Right ventricle myocardium inferior (tissue), 1 donor: ENCODE results near the gene PLCH1. TPM values are rescaled to one million over a fixed set of nuclear protein-coding genes. Genes with fewer than 3 reads are reported as not detected.

Experiments used
- ATAC-seq: fragments of 200-7000 bp; cut with Tn5 transposase; one replicate; pipeline ENCODE4 v1.9.1; 2020; ENCODE audit warnings: mild to moderate bottlenecking, moderate library complexity
- DNase-seq: peaks from one replicate; pipeline ENCODE4 v3.0.0; 2021; ENCODE audit errors: missing footprints
- intact Hi-C: fragments of 100-400 bp; cut with DNase I; formaldehyde crosslinking; loops from one replicate; pipeline ENCODE4 v1.11.0; 2022
- total RNA-seq: library from RNA; stranded (reverse); fragmentation: NEBNext Ultra II Directional; extraction: Animal tissue kit (Norgen Biotek cat#: 25700); gene quantifications from one replicate; pipeline ENCODE4 v1.2.1, GENCODE V29; 2021
- donor health status: DM: no; HTN: yes; CAD: no; lungs with severe emphysema.

PLCH1 gene
- total RNA-seq, 1 donor from 2014 or later: 1.3 TPM

DNA sequence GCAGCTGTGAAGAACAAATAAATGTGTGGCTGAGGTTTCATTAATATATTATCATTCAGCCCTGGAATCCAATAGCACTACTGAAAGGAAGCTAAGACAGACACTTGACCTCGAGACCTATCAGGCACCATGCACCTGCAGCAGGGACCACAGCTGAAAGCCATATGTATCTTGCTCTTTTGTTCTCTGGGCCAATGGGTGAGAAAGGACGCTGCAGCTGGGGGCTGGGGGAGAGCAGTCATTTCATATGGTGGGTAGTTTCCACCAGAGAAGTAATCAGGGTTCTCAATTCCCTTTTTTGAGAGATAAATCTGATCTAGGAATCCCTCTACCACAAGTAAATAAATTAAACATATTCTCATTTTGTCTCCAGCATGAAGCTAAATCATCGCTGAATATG is 225.8 kb downstream of the PLCH1 start:
- DNase-seq (no peak), ATAC-seq (no peak)
- intact Hi-C loops: no loop called here

DNA sequence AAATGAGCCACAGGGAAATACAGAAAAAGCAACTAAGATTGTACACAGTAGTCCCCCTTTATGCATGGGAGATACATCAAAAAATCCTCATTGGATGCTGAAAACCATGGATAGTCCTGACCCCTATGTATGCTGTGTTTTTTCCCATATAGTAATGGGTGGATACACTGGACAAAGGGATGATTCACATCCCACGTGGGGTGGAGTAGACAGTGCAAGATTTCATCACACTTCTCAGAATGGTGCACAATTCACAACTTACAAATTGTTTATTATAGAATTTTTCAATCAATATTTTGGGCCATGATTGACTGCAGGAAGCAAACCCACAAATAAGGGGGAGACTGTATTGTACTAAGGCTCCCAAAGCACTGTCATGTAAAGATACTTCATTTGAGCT is 227.0 kb downstream of the PLCH1 start:
- intact Hi-C loops: no loop called here
- DNase-seq (no peak), ATAC-seq (no peak)

DNA sequence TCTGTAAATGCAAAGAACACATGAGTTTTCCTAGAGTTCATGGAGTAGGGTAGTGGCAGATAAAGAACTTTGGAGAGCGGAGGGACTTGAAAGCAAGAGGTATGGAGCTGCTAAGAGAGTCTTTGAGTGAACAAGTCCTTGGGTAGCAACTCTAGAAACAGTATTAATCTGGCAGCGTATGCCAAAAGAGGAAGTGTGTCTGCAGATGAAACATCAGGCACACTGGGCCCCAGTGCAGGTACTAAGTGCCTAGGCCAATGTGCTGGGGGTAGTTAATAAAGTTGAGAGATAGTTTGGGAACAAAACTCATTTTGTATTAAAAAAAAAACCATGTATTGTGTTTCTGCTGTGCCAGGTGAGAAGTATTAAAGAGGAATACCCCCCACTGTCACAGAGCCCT is 228.4 kb downstream of the PLCH1 start:
- ATAC-seq (no peak), DNase-seq (no peak)
- intact Hi-C loops: no loop called here

DNA sequence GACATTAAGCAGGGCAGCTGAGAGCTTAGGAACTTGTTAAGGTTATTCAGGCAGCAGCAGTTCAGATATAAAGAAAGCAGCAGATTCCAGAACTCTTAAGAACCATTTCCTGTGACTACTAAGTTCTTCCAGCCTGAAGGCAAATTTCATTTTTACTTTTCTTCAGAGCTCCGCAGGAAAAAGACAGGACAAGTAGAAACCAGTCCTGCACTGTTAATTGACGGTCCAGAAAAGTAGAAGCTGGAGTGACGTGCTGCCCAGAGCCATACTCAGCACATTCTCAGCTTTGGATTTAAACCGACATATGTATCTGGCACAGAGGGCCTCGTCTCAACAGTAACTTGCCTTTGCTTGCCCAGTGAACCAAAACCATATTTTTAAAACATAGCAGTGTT is 232.0 kb downstream of the PLCH1 start:
- DNase-seq (no peak), ATAC-seq (no peak)
- intact Hi-C loops: no loop called here

DNA sequence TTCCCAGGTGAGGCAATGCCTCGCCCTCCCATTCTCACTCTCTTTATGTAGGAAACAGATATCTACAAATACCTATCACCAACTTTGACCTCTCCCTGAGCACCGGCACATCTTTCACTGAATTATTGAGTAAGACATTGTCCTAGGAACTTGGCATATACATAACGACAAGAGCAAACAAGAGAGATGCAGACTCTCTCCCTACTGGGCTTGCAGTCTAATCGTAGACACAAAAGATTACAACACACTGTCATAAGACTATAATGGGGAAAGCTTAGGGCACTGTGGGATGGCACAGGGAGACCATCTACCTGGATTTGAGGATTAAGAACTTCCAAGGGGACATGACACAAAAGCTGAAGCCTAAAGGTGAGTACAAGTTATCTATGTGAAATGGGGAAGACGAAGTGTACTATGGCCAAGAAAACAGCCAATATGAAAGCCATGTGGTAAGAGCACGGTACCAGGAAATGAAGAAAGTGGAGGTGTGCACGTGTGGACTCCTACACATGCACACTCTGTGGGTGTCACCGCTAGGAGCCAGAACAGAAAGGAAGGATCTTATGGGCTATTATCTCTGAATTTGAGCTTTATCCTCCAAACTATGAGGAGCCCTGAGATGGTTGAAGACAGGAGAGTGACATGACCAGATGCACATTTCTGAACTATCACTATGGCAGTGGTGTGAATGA is 232.6 kb downstream of the PLCH1 start:
- DNase-seq (no peak), ATAC-seq (no peak)
- intact Hi-C loops: no loop called here

DNA sequence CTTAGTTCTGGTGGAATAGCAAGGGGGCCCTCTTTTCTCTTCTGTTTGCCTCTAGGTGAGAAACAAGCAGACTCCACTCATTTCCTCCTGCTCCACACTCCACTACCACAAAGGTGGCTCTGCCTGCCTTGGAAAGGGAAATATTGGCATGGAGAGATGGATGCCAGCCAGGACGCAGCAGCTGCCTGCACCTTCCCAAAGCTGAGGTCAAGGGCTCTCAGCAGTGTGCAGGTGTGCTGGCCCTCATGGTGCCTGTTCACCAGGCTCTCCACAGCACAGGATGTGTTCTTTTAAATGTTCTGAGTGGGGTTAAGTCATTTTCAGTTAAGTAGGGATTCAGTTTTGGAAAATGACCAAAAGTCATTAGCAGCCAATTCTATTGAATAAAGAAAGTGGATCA is 240.2 kb downstream of the PLCH1 start:
- intact Hi-C loops: no loop called here
- ATAC-seq: no peak
- DNase-seq: no peak

DNA sequence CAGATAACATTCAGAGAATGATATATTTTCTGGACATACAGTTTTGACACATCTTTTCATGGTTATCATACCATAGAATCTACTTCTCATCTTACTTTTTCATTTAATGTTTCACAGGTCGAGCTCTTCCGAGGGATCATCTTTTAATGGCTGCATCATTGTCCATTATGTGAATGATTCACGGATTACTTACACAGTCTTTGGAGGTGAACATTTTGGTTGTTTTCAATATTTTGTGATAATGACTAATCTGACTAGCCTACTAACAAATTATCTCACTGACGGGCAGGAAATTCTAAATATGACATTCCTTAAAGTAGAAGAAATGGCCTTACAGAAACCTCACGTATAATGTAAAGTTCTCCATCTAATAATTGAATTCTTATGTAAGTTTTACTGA is 242.2 kb downstream of the PLCH1 start:
- DNase-seq (no peak), ATAC-seq (no peak)
- intact Hi-C loops: no loop called here

DNA sequence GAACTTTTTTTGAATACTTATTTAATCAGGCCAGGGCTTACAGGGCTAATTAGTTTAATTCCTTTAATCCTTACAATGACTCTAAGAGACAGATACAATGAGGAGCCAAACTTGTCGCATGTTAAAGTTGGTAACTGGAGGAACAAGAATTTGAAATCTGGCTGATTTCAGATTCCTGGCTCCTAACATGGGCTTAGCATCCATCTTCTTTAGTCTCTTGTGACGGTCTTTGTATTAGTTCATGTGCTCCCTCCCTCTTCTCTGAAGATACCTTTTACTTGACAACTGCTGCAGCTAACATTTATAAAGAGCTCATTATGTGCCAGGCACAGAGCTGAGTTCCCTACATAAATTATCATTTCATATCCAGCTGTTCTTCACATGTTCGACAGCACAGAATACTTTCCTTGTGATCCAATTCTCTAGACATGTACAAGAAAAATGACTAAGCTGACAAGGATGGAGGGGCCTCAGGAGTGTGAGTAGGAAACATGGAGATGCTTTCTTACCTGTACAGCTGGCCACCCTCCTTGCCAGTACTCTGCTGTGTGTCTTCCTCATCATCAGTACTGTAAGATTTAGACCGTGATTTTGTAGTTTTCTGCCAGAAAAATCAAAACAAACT is 244.6 kb downstream of the PLCH1 start:
- intact Hi-C loops: no loop called here
- ATAC-seq (no peak), DNase-seq (no peak)

DNA sequence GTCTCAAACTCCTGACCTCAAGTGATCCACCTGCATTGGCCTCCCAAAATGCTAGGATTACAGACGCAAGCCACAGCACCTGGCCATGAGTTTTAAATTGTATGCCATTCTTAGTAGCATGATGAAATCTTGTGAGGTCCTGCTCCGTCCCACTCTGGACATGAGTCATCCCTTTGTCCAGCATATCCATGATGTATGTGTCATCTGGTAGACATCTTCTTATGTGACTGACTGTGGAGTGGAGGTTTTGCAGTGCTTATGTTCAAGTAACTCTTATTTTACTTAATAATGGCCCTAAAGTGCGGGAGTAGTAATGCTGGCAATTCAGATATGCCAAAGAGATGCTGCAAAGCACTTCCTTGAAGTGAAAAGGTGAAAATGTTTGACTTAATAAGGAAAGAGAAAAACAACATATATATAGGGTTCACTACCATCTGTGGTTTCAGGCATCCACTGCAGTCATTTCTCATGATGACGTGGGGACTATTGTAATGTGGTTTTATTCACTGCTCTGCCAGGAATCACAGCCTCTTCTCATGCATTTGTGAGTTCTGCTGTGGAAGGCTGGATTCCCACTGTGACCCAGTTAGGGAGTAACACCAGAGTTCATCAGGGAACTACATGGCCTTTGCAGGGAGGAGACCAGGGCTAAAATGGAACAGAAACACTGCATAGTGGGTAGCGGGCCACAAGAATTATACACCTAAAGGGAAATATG is 246.8 kb downstream of the PLCH1 start:
- ATAC-seq (no peak), DNase-seq (no peak)
- intact Hi-C loops: no loop called here

DNA sequence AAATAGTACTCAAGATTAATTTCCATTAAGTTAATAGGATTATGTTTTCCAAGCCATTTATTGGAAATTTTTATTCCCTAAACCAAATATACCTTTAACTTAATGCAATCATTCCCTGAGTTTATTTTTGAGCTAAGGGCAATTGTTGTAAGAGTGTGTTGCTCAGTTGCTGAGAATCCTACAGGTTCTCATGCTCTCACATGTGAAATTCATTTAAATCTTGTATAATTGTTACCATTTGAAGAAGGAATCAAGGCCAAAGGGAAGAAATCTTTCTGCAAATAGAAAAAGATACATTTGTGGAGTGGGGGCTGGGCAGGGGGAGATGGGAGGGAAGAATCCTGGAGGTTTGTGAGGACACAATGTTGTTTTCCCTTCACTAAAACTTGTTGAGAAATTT is 248.7 kb downstream of the PLCH1 start:
- DNase-seq (no peak), ATAC-seq (no peak)
- intact Hi-C loops: no loop called here

DNA sequence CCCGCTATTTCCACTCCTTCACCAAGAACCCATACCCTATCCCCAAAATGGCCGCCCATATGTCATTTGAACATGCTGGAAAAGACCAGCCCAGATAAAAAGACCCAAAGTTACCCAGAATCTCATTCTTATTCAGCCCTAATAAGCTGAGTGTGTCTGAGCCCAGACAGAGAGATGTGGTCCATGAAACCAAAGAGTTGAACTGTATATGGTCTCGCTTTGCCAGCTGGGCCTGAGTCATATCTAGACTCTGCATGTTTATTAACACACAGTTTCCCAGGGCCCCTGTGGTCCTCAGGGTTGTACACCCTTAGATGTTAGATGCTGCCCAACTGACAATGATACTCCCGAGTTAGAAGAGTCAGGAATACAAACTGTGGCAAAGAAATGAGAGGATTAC is 249.5 kb downstream of the PLCH1 start:
- intact Hi-C loops: no loop called here
- DNase-seq: no peak
- ATAC-seq: no peak

DNA sequence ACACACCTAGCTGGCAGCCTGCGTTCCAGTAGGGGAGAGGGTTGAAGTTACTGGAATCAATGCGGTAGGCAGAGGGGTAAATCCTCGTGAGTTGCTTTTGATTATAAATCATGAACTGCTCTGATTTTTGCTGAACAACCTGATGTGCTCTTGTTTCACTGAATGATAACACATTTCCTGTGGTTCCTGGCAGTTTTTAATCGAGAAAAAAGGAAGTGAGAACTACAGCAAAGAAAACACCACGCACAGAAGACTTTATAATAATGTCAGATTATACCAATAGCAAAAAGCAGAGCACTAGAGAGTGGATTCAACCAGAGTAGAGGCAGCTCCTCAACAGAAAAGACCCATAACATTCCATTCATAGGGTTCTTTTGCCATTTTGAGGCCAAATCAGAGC is 250.5 kb downstream of the PLCH1 start:
- ATAC-seq (no peak), DNase-seq (no peak)
- intact Hi-C loops: no loop called here

DNA sequence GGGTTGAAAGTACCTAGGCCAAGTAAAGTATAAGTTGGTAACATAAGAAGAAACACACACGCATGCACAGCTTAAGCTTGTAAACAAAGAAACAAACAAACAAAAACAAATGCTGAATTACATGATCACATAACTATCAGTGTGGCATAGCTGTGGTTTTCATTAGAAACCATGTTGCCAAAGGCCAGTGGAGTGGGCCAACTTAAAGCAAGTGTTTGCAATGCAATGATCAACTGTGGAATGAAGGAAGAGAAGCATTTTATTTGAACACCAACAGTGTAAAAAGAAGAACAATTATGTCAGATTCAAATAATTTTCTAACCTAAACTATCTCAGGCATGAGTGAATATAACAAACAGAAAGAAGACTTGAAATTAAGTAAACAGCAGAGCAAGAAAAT is 252.0 kb downstream of the PLCH1 start:
- no peak for ATAC-seq
- no peak for DNase-seq
- intact Hi-C loops: no loop called here

DNA sequence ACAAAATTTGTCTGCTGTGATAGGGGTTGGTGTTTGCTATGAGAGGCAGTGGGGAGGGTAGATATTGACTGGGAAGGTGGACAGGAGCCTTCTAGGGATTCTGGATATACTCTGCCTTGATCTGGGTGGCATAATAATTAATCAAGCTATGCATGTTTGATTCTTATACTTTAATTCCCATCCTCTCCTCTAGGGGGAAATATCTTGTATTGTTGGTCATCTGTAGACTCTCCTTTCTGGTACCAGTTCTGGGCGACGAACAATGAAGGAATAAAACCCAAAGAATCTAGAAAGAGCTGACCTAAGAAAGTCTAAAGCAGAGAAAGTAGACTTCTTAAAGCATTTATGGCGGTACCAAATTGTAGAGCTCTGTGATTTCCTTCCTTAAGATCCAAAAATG is 253.2 kb downstream of the PLCH1 start:
- ATAC-seq: no peak
- intact Hi-C loops: no loop called here
- DNase-seq: no peak

DNA sequence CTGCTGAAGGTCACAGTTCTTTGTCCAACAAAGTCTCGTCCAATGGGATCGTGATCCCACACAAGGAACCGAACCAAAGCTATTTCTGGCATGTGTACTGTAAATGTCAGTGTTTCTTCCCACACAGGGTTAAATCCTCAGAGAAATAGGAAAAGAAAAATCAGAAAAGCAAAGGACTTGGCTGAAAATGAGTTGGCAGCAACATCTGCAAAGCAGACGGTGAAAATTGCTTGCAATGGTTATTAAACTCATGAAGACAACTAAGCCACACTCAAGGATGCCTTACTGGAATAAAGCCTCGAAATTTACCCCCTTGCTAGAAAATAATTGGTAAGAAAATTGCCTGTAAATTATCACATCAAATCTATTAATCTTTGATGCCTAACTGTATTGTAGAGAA is 256.2 kb downstream of the PLCH1 start:
- no peak for ATAC-seq
- DNase-seq: no peak
- intact Hi-C loops: no loop called here

DNA sequence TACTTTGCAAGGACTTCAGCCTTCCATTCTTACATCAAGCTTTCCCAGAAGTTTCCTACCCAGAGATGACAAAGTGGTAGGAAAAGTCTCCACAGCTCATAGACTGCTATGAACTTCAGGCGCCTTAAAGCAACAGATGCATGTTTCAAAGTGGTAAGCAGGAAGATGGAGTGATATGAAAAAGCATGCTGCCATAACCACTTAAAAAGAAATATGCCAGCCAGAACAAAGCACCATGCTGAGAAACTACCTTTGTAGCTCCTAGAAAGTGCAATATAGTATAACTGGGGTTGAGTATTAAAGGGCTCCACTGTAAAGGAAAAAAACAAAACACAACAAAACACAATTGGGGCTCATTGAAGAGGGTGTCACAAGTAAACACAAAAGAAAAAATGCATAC is 259.0 kb downstream of the PLCH1 start:
- intact Hi-C loops: no loop called here
- ATAC-seq: no peak
- no peak for DNase-seq

DNA sequence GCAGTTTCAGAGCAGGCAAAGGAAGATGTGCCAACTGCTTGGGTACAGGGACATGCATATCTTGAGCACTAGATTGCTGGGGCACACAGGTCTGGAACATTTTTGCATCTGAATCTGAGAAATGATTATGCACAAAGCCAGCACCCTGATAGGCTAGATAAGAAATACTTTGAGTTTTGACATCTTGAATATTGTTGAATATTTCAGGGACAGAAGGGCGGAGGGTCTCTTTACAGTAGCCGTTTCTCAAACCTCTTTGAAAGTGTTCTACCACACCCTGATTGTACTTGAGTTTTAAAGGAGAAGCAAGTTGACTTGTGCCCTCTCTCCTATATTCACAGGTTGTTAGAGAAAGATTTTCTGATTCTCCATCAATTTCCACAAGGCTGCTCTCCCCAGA is 263.3 kb downstream of the PLCH1 start:
- intact Hi-C loops: no loop called here
- no peak for DNase-seq
- no peak for ATAC-seq

DNA sequence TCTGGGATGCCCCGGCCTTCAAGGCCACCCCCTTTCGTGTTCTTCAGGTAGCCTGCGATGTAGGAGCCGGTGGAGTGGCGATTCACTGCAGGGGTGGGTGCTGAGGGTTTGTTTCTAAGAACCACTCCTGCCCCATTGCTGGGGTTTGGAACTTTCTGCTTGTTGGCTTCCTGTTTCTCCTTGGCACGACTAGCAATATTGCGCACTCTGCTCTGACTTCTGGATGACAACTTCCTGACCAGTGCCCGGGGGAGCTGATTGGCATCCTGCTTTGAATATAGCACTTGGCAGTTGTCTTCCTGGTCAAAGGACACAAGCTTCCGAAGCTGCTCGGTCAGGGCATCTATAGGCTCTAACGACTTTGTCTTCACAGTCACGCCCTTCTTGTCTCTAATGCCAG is 263.8 kb downstream of the PLCH1 start:
- DNase-seq (no peak), ATAC-seq (no peak)
- intact Hi-C loops: no loop called here

DNA sequence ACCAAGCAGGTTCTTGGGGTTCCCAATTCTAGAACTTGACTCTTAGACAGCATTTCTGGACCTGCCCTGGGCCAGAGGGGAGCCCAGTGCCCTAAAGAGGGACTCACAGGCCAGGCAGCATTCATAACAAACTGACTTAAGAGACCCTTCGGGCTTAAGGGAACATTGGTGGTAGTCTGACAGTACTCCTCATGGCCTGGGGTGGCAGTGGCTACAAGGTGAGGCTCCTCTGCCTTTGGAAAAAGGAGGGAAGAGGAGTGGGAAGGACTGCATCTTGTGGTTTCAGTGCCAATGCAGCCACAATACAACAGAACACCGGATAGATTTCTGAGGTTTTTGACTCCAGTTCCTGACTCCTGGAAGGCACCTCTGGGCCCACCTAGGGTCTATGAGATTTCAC is 279.2 kb downstream of the PLCH1 start:
- DNase-seq: no peak
- ATAC-seq: no peak
- intact Hi-C loops: no loop called here

DNA sequence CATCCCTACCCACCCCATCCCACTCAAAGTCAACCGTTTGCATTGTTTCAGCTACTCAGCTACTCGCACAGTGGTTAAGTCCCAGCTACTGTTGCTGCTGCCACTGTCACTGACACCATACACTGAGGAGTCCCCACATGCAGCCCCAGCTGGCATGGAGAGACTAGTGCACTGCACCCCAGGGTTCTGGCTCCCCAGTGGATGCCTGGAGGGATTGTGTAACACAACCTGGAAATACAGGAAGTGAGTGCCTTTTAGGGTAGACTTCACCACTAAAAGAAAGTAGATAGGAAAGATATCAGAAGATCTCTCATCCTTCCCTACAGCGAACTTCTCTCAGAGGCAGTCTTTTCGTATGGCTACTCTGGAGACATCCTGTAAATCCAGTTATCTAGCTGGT is 282.2 kb downstream of the PLCH1 start:
- intact Hi-C loops: no loop called here

DNA sequence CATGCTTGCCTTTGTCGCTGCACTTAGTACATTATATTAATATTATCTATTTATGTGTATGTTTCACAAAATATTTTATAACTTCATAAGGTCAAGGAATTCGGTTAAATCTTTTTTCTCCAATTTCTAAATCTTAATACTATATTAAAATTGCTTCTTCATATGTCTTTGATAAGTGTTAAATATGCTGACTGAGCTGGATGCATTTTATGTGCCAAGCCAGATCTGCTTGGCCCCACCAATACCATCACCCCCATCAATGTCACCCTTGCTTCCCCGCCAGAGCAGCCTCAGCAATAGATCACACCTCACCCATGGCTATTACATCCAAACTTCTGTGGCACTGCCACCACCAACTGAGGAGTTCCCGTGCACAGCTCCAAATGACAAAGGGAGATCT is 287.3 kb downstream of the PLCH1 start:
- no peak for DNase-seq
- intact Hi-C loops: no loop called here
- ATAC-seq: no peak

More for the DNA sequence above, 282.2 kb downstream of the PLCH1 start:
- DNase-seq (no peak), ATAC-seq (no peak)
